ENCODE data around the gene MN1.

The MN1 gene

DNA sequence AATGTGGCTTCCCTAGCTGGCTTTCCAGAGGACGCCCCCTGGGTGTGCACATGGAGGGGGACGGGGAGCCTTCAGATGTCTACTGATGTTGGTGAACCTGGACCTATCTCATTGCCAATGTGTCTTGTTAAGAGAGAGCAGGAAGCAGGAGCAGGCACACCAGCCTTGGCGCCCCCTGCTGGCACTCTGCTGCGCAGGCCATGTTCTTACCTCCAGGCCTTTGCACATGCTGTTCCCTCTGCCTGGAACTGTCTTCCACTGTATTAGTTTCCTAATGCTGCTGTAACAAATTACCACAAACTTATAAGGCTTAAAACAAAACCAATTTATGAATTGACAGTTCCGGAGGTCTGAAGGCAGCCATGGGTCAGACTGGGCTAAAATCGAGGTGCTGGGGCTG lies 23.6 kb upstream of the MN1 start:
- DNase-seq = no peak

DNA sequence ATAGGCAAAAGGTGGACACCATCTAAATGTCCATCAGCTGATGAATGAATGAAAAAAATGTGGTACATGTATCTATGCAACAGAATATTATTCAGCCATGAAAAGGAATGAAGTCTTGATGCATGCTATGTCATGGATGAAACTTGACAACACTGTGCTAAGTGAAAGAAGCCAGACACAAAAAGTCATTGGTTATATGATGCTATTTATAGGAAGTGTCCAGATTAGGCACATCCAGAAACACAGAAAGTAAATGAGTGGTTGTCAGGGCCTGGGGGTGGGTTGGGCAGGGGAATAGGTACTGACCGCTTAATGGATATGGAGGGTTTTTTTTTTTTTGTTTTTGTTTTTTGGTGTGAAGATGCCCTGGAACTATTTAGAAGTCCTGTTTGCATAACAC lies 21.7 kb upstream of the MN1 start:
- DNase-seq = no peak

DNA sequence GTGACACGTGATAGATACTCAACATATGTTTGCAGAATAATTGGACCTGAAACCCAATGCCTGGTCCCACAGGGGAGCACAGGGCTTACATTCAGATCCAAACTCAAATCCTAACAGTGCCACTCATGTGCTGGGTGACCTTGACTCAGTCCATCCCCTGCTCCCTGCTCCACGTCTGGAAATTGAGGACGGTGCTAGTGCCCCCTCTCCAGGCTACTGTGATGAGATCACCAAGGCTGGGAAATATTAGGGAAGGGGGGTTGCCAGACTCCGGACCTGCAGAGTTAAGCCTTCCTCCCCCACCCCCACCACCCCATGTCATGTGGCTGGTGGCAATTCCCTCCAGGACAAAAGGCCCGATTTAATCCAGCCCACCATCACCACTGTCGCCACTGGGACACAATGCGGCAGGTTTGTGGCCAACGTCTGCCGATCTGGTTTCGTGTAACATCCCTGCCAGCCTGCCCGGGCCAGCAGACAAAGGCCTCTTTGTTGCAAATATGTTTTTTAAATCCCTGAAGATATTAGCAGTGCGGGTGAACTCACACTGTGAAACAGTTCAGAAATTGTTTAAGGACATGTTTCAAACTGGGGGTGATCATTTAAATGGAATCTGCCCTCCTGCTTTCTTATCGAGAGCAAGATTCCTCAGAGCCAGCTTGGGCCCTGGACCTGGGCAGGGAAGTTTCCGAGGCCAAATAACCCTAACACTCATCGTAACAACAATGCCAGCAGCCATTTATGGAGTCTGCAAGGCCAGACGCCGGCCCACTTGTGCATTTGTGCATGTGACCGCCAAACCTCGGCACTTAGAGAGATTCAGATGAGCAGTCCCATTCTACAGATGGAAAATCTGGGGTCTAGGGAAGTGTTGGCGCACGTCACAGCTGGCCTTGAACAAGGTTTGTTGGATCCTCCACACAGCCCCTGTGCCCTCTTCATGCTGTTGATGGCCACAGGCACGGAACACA lies 19.6 kb upstream of the MN1 start:
- no peak for DNase-seq

DNA sequence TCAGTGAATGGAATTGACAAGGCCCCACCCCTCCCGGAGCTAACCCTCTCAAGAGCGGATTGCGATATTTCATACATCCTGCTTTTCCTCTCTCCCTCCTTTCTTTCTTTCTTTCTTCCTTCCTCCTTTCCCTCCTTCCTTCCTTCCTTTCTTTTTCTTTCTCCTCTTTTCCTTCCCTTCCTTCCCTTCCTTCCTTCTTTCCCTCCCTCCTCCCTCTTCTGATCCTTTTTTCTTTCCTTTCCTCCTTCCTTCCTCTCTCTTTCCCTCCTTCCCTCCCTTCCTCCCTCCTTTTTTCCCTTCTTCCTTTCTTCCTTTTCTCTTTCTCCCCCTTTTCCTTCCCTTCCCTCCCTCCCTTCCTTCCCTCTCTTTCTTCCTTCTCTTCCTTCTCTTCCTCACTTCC lies 15.0 kb upstream of the MN1 start:
- no peak for DNase-seq

DNA sequence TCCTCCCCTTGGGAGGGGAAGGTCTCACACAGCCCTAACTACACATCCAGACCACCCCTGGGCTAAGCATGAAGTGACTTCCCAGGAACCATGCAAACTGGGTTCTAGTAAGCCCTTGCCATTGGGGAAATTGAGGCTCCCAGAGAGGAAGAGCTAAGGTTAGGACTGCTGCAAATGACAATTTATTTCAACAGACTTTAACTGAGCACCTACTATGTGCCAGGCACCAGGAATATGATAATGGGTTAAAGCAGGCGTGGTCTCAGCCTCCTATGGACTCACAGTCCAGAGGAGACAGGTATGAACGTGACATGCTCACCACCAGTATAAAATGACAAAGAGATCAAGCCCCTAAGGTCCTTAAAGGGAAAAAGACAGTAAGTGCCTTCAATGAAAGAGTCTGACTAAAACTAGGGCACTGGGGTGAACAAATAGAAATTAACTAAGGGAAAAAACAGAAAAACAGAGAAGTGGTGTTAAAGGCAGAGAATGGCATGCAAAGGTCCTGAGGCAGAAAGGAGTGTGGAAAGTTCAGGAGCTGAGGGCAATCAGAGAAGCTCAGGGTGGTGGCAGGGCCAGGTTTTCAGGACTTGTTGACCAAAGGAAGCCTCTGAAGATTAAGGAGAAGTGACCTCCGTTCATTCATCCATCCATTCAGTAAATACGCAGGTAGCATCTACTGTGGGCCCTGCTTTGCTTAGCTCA lies 14.4 kb upstream of the MN1 start:
- no peak for DNase-seq

DNA sequence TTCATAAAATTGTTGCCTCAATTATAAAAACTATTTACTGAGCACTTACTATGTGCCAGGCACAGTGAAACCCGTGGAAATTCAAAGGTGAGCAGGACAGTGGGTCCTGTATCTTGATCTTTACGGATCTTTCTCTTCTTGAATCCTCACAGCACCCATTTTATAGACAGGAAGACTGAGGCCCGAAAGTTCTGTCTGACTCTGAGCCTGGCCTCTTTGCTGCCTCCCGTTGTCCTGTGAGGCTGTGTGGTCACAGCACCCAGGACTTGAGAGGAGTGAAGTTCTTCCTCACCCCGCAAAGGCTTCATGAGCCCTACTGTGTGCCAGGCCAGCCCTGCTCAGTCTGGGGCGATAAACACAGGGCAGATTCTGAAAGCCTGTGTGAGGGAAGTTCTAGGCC lies 13.4 kb upstream of the MN1 start:
- DNase-seq = no peak

DNA sequence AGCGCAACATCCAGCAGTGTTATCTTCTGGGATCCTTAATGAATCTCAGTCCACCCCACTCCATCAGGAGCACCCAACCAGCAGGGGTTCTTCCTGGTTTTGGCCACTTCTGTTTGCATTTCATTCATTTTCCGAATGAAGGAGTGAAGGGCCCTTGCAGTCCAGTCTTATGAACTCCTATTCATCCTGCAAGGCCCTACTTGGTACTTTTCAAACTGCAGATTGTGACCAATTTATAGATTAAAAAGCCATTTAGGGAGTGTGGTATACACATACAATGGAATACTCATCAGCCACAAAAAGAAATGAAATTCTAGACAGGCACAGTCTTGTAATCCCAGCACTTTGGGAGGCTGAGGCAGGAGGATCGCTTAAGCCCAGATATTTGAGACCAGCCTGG lies 10.2 kb upstream of the MN1 start:
- DNase-seq = no peak

DNA sequence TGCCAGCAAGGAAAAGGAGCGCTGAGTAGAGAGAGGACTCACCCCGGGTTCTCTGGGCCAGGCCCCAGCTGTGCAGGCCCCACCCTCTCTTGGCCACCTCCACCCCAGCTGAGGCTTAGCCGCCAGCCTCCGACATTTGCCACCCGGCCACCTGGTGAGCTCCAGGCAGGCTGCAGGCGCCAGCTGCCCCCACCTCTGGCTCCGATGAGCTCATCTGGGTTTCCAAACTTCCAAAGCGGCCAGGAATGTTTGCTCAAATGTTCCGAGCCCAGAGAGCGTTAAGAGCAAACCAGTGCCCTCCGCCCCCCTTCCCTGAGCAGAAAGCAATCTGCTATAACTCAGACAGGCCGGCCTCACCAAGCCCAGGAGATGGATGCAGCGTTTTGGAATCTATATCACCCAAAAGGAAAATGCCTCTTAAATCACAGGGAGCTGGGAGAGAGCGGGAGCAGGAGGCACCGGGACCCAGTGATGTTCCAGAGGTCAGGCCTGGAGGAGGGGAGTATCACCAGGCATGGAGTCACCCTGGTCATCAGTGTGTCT lies 9.1 kb upstream of the MN1 start:
- peak; percentile 27 to 58 for DNase-seq

DNA sequence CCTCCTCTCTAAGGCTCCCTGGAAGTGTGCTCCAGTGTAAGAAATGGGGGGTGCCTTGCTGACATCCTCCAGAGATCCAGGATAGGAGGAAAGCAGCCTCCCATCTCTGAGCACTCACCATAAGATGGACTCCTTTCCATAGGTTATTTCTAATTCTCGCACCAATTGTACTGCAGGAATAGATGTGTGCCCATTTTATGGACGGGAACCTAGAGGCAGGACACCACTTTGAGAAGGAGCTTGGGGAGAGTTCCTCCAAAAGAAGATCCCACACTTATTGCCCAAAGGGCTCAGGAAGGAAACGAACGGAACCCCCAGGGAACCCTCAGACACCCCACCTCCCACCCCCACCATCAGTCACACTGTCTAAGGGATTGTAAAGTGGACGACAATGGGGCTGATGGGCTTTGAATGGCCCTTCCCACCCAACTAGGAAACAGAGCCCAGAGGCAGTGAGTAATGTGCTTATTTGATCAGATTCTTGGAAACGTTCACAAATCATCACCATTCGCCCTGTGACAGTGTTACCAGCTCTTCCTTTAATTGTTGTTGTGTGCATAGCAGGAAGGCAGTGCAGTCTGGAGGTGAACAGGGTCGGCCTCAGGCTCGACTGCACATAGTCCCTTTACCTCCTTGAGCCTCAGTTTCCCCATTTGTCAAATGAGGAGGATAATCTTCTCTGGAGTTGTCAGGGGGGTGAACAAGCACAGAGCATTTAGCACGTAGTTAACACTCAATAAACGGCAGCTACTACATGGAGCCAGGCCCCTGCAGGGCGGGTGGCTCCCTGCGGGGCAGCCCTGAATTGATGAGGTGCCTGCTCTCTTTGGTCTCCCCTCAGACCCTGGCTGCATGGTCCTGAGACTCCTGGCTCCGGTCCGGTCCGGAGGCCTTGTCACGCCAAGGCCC lies 8.4 kb upstream of the MN1 start:
- DNase-seq = no peak

DNA sequence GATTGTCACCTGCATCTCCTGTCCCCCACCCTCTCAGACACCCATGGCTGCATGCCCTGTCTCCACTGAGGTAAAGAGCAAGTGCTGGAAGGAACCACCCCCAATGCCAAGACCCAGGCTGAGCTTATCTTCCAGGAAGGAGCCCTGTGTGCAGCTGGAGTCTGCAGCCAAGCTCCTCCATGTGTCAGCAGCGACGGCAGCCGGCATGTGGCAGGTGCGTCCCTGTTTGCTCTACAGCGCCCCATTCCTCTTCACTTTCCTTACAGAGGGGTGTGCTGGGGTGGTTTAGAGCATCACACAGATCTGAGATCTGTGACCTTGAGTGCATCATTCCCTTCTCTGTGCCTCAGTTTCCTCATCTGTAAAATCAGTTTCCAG lies 7.7 kb upstream of the MN1 start:
- DNase-seq = peak; percentile 36 to 40

DNA sequence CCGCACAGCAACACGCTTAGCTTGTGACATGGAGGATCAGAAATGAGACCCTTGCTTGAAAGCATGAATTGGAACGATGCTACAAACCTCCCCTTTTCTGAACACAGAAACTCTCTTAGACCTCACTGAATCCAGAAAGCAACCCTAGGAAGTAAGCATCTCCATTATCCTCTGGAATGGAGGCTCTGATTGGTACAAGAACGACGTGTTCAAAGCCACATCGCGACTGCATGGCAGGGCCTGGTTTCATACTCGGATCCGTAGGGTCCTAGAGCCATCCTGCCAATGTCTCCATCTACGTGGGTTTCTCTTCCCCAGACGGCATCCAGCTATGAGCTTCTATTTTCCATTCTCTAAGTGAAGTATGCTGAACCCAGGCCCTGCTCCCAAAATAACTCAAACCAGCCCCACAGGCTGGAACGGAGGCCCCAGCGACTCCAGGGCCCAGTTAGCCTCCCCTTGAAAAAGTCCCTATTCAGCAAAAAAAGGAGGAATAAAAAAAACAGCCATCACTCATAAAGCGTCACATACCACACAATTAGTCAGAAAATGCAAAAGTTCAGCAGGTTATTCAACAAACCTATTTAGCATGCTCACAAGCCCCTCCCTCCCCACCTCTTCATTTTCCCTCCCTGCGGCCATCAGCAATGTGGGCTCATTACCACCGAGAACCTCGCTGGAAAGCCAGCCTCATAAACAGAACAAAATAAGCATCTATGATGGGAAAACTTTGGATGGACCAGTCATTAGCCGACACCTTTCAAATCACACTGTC lies 7.1 kb upstream of the MN1 start:
- no peak for DNase-seq

DNA sequence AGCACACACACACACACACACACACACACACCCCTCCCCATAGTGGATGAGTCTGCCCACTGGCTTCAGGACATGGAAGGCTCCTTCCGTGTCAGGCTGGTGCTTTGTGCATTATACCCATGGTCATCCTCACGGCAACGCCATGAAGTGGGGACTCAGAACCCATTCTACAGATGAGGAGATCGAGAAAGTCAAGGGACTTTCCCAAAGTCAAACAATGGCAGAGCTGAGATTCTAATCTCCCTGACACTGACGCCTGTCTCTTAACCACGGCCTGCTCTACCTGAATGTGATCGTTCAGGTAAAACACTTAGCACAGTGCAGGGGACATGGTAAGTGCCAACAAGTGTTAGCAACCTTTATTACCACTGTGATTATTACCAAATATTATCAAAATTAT lies 4.3 kb upstream of the MN1 start:
- no peak for DNase-seq

DNA sequence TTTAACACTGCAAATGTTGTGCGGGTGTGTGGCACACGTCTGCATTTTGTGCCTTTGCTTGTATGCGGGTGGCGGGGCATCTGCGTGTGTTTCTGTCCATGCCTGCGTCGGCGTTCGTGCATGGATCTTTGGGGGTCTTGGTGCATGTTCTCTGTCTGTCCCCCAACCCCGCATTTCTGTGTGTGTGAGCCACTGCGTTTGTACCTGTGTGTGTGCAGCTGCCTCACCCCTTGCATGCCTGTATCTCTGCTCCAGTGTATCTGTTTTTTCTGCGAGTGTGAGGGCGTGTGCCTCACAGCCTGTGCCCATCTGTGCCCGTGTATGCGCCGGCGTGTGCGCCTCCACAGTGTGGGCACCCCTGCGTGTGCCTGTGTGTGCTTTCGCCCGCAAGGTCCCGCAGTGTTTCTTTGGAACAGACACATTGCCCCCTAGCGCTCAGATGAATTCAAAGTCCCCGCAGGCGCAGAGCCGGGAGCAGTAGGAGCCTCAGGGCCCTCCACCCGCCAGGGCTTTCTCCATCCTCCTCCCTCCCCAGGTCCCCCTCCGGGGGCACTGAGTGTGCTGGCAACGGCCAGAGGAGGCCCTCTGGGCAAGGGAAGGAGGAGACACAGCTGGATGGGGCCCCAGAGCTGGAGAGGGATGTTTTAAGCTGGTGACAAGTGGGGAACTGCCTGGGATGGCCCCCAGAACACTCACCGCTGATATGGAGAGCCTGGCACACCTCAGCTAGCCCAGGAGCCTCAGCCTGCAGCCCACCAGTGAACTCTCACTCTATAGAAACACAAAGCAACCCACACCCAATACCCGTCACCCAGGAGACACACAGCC lies 3.1 kb upstream of the MN1 start:
- DNase-seq = peak; percentile 37 to 57

DNA sequence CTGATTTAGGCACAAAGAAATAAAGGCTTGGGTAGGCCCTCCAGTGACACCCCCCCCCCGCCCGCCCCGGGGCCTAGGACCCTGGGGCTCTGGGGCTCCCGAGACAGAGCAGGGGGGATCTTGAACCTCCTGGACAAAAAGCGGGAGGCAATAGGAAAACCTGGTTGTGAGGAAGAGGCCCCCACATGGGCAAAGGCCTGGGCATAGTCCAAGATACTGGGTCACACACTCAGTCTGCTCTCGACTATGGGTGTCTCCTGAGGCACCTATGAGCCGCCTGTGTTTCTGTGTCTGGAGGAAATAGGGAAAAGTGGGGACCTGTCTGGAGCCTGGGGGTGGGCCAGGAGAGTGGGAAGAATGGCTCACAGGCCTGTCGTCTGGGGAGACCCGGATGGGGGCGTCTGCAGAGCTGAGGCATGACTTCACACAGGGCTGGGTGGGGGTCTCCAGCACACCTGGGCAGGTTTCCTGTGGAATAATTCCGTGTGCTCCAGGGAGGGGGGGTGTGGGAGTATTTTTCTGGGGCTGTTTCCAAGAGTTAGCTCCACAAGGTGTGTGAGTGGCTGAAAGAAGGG lies 2.4 kb upstream of the MN1 start:
- DNase-seq = no peak

DNA sequence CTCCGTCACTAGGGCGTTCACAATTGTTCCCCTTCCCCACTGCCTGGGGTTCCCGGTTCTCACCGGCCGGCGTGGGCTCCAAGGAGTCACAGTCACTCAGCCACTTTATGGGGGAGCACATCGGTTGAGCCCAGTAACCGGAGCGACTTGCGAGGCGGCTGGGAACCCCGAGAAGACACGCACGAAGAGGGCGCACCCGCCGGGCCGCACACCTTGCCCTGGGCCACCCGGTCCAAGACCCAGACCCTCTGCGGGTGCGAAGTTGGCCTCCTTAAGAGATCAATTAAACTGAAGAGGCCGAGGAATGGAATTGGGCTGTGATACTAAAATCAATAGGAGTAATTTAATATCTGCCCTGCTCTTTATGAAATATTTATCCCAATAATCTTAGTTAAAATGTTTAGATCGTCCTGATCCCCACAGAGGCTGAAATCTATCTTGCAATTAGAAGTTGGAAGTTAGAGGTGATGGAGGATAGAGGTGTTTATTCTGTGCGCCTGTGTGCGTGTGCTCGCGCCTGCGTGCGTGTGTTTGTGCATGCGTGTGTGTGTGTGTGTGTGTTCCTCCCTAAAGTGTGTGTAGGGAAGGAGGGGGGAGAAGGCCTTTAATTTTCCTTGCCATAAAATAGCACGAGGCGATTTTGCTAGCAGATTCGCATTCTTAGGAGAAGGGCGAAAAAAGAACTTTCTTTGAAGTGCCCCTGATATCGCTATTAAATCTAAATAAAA lies 954 bp upstream of the MN1 start:
- DNase-seq = no peak

DNA sequence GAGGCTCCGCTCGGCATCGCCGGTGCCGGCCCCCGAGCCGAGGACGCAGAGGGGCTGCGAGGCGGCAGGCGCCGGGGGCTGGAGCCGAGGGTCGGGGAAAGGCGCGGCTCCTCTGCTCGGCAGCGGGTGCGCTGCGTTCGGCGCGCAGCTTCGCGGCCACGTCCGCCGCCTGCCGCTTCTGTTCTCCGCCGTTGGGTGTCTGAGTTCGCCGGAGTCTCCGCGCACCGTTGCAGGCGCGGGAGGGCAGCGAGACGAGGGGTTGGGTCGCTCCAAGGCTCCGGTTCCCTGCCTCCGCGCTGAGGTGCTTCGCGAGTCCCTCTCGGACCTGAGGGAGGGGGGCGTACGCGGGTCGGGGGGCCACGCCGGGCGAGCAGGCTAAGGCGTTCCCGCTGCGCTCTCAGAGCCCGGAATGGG lies 347 bp downstream of the MN1 start:
- DNase-seq = no peak

DNA sequence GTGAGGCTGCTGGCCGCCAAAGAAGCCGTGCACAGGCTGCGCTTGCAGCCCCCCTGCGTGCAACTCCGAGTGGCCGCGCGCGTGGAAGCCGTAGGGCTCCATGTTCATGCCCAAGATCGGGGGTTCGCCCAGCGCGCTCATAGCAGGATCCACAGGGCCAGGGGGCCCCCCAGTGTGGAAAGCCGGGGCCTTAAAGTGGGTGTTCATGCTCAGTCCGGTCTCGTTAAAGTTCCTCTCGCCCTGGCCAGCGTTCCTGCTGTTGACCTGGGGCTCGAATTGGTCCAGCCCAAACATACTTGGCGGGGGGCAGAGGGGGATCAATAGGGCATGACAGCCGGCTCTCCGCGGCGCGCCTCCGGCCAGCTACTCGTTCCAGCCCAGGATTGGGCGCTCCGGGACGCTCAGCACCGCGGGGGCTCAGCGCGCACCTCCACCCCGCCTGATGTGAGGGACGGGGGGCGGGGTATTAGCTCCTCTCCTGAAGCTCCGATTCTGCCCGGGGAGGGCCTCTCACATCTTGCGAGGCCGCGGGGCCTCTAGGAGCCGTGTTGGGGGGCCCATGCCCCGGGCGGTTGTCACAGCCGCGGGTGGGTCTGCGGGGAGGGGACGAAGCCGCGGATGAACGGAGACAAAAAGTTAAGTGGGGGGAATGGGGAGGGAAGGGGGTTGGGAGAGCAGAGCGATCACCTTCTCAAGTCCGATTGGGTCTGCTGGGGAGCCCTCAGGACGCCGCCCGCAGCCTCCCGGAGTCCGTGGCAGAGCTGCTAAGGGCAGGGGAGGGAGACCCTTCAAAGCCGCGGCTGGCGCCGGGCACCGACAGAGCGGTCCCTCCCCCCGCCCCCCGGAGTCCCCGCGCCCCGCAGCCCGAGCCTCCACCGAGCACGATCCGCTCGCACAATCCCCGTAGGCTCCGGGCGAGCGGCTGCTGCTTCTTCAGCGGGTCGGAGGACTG lies 1.0 kb downstream of the MN1 start:
- DNase-seq = no peak

DNA sequence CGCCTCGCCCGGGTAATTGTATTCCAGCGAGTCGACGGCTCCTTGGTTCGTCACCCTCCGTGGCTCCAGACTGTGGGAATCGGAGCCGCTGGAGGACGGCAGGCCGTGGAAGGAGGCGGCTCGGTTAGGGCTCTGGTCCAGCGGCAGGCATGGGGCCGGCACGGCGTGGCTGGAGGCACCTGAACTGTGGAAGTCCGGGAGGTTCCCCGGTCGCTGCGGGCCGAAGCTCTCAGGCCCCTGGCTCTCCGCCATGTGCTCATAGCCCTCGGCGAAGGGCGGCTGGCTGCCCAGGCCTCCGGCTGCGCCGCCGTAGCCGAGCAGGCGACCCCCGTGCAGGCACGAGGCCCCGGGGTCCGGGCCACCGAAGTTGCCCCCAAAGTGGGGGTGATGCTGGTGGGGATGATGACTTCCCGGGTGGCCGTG lies 1.7 kb downstream of the MN1 start:
- no peak for DNase-seq
